ENCODE results near the gene IKBKE.
A peak's percentile ranks its signal among the peaks of the same experiment; 100 is the strongest.

Gene IKBKE

GRCh38 chr1:206464456-206464964 lies 5.8 kb upstream of the IKBKE start:
- Mint-ChIP-seq H3K27ac (no peak overlapping the region), H3K4me1 (peaks cover 77% of the 10 kb centered on the region), H3K4me3 (no peak overlapping the region), H3K9me3 (no peaks in the 10 kb centered on the region), H3K27me3 (no peaks in the 10 kb centered on the region)
- no peak for DNase-seq
- no peak for ATAC-seq

- H3K27ac Mint-ChIP-seq = peak overlapping the region; percentile 41 to 84
- peaks cover 86% of the 10 kb centered on the region for H3K4me1 Mint-ChIP-seq
- H3K27me3 Mint-ChIP-seq = no peaks in the 10 kb centered on the region
- no peaks in the 10 kb centered on the region for H3K9me3 Mint-ChIP-seq
- no peak for DNase-seq
- peak; percentile 11 for ATAC-seq
- H3K4me3 Mint-ChIP-seq = peak overlapping the region; percentile 67 to 77
These were observed 4.3 kb upstream of the IKBKE start for GRCh38 chr1:206465951-206466350.

GRCh38 chr1:206466840-206467649 lies 3.2 kb upstream of the IKBKE start:
- no peaks in the 10 kb centered on the region for H3K9me3 Mint-ChIP-seq
- H3K27me3 Mint-ChIP-seq = no peaks in the 10 kb centered on the region
- peak overlapping the region; percentile 63 to 96 for H3K4me3 Mint-ChIP-seq
- ATAC-seq (no peak), DNase-seq (peak in 1 of 2 donors; percentile 24)
- peaks cover 89% of the 10 kb centered on the region for H3K4me1 Mint-ChIP-seq
- H3K27ac Mint-ChIP-seq = peak overlapping the region; percentile 36 to 52

GRCh38 chr1:206467915-206468314 lies 2.4 kb upstream of the IKBKE start:
- Mint-ChIP-seq H3K4me1 (peaks cover 90% of the 10 kb centered on the region), H3K4me3 (peak overlapping the region; percentile 63 to 96), H3K27ac (peak overlapping the region; percentile 66 to 91), H3K9me3 (no peaks in the 10 kb centered on the region), H3K27me3 (no peaks in the 10 kb centered on the region)
- DNase-seq (peak in 1 of 2 donors; percentile 48), ATAC-seq (no peak)

- Mint-ChIP-seq H3K27me3 (no peaks in the 10 kb centered on the region), H3K4me1 (peaks cover 90% of the 10 kb centered on the region), H3K9me3 (no peaks in the 10 kb centered on the region), H3K4me3 (peak overlapping the region; percentile 63 to 96), H3K27ac (peak overlapping the region in 1 of 2 donors; percentile 91)
- DNase-seq (no peak), ATAC-seq (no peak)
These were observed 1.7 kb upstream of the IKBKE start for GRCh38 chr1:206468571-206468970.

DNA sequence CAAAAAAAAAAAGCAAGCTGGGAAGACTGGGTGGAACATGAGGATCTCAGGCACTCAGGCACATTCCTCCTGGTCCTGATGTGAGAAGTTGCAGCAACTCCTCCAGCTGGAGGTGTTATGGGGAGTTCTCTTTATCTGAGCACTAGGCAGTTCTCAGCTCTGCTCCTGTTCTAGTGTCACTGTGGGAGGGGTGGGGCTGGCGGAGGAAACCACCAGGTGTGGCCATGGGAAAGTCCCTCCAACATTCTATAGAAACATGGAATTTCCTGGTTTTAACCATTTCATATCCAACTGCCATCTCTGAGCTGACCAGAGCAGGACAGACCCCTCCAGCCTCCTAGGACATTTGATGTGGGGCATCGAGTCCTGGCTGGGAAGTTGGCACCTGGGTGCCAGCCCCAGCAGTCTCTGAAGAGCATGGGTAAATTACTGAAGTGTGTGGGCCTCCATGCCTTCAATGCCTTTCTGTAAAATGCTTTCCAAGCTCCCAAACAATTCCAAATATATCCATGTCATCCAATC lies 804 bp upstream of the IKBKE start:
- no peaks in the 10 kb centered on the region for H3K9me3 Mint-ChIP-seq
- peak overlapping the region; percentile 80 to 83 for H3K27ac Mint-ChIP-seq
- H3K4me3 Mint-ChIP-seq = peak overlapping the region; percentile 96 to 97
- H3K27me3 Mint-ChIP-seq = no peaks in the 10 kb centered on the region
- peaks cover 91% of the 10 kb centered on the region for H3K4me1 Mint-ChIP-seq
- DNase-seq (peak in 1 of 2 donors; percentile 34), ATAC-seq (no peak)

GRCh38 chr1:206470692-206471414 lies 577 bp downstream of the IKBKE start:
- Mint-ChIP-seq H3K4me1 (peaks cover 92% of the 10 kb centered on the region), H3K27me3 (no peaks in the 10 kb centered on the region), H3K4me3 (peak overlapping the region; percentile 96 to 97), H3K27ac (peak overlapping the region; percentile 10 to 94), H3K9me3 (no peaks in the 10 kb centered on the region)
- DNase-seq (peak; percentile 70 to 78), ATAC-seq (peak; percentile 83)

- Mint-ChIP-seq H3K27ac (peak overlapping the region; percentile 65 to 94), H3K4me1 (peaks cover 91% of the 10 kb centered on the region), H3K9me3 (no peaks in the 10 kb centered on the region), H3K27me3 (no peaks in the 10 kb centered on the region), H3K4me3 (peak overlapping the region; percentile 96 to 97)
- ATAC-seq (peak; percentile 30), DNase-seq (peak in 1 of 2 donors; percentile 41)
These were observed 1.1 kb downstream of the IKBKE start for GRCh38 chr1:206471415-206471801.

- Mint-ChIP-seq H3K27me3 (no peaks in the 10 kb centered on the region), H3K9me3 (no peaks in the 10 kb centered on the region), H3K4me1 (peaks cover 90% of the 10 kb centered on the region), H3K27ac (peak overlapping the region; percentile 59 to 94), H3K4me3 (peak overlapping the region; percentile 96 to 97)
- ATAC-seq (no peak), DNase-seq (no peak)
These were observed 1.7 kb downstream of the IKBKE start for GRCh38 chr1:206472024-206472423.

DNA sequence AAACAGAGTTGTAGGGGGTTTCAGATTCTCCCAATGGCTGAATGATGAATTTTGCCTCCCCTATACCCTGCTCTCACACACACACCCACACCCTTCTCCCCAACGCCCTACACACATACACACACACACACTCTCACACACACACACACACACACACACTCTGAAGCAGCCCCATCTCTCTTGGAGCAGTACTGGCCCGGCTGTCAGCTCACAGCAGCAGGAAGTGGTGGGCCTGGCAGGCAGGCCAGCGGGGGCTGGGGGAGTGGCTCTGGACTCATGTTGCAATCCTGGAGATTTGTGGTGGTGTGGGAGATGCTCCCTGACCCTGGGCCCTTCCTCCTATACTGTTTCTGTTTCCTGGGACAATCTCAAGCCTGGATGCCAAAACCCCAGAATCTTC lies 2.2 kb downstream of the IKBKE start:
- H3K4me3 Mint-ChIP-seq = peak overlapping the region; percentile 96 to 97
- H3K4me1 Mint-ChIP-seq = peaks cover 90% of the 10 kb centered on the region
- peak overlapping the region in 1 of 2 donors; percentile 89 for H3K27ac Mint-ChIP-seq
- H3K9me3 Mint-ChIP-seq = no peaks in the 10 kb centered on the region
- no peaks in the 10 kb centered on the region for H3K27me3 Mint-ChIP-seq
- ATAC-seq = peak; percentile 22
- peak in 1 of 2 donors; percentile 49 for DNase-seq

DNA sequence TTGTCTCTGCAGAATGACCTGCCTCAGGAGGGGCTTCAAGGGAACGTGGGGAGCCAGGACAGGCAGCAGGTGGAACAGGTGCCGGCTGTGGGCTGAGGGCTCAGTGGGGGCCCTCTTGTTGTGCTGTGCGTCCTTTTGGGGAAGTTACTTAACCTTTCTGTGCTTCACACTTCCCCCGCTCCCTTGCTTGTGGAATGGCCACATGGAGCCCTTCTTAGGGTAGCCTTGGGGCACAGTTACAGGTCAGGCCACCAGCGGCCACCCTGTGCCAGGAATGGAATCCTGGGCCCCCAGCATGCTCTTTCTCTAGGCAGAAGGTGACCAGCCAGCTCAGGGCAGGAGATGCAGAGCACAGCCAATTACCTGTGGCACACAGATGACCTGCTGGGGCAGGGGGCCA lies 2.6 kb downstream of the IKBKE start:
- ATAC-seq (no peak), DNase-seq (no peak)
- Mint-ChIP-seq H3K9me3 (no peaks in the 10 kb centered on the region), H3K27ac (peak overlapping the region; percentile 45 to 89), H3K27me3 (no peaks in the 10 kb centered on the region), H3K4me1 (peaks cover 86% of the 10 kb centered on the region), H3K4me3 (peak overlapping the region; percentile 96 to 97)

- no peaks in the 10 kb centered on the region for H3K27me3 Mint-ChIP-seq
- H3K9me3 Mint-ChIP-seq = no peaks in the 10 kb centered on the region
- H3K4me1 Mint-ChIP-seq = peaks cover 85% of the 10 kb centered on the region
- no peak for DNase-seq
- H3K4me3 Mint-ChIP-seq = no peak overlapping the region
- no peak for ATAC-seq
- no peak overlapping the region for H3K27ac Mint-ChIP-seq
These were observed 5.8 kb downstream of the IKBKE start for GRCh38 chr1:206476058-206476457.

DNA sequence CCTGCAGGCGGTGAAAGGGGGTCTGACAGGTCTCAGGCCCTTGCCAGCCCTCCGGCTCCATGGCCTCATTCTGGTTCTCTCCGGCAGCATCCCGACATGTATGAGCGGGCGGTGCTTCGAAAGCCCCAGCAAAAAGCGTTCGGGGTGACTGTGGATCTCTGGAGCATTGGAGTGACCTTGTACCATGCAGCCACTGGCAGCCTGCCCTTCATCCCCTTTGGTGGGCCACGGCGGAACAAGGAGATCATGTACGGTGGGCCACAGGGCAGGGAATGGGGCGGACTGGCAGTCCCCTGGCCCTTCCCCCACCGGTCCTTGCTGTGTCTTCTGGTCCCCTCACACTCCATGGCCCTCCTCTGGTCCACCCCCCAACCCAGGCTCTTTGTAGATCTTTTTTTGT lies 6.3 kb downstream of the IKBKE start:
- Mint-ChIP-seq H3K9me3 (no peaks in the 10 kb centered on the region), H3K27ac (no peak overlapping the region), H3K27me3 (no peaks in the 10 kb centered on the region), H3K4me3 (no peak overlapping the region), H3K4me1 (peaks cover 86% of the 10 kb centered on the region)
- DNase-seq (no peak), ATAC-seq (no peak)

GRCh38 chr1:206477110-206477509 lies 6.8 kb downstream of the IKBKE start:
- H3K4me3 Mint-ChIP-seq = no peak overlapping the region

DNA sequence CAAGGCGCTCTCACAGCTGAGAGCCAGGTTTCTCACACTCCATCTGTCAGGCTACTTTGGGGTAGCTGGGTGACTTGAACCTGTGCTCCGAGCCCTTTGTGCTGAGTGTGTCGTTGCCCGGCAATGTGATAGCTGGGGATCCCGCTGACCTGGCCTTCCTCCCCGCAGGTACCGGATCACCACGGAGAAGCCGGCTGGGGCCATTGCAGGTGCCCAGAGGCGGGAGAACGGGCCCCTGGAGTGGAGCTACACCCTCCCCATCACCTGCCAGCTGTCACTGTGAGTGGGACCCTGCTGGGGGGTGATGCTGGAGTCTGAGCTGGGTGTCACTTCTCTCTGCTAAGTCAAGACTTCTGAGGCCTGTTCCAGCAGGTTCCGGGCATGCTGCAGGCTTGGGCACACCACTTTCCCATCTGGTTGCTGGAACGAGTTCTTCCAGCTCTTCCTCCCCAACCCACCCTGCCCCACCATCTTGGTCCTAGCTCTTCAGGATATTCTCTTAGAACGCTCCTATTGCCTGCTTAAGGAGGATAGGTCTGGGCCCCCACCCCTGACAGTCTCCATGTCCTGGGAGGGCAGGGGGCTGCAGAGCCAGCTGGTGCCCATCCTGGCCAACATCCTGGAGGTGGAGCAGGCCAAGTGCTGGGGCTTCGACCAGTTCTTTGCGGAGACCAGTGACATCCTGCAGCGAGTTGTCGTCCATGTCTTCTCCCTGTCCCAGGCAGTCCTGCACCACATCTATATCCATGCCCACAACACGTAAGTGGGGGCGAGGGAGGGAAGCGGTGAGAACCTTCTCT lies 7.5 kb downstream of the IKBKE start:
- no peak overlapping the region for H3K4me3 Mint-ChIP-seq

More at GRCh38 chr1:206477110-206477509, 6.8 kb downstream of the IKBKE start:
- Mint-ChIP-seq H3K4me1 (peaks cover 84% of the 10 kb centered on the region), H3K27me3 (no peaks in the 10 kb centered on the region), H3K9me3 (no peaks in the 10 kb centered on the region), H3K27ac (no peak overlapping the region)
- no peak for ATAC-seq
- no peak for DNase-seq

More for the DNA sequence above, 7.5 kb downstream of the IKBKE start:
- ATAC-seq = no peak
- Mint-ChIP-seq H3K9me3 (no peaks in the 10 kb centered on the region), H3K27me3 (no peaks in the 10 kb centered on the region), H3K4me1 (peaks cover 77% of the 10 kb centered on the region), H3K27ac (no peak overlapping the region)
- DNase-seq = no peak
